ENCODE results near the gene SLX9.

The SLX9 gene

DNA sequence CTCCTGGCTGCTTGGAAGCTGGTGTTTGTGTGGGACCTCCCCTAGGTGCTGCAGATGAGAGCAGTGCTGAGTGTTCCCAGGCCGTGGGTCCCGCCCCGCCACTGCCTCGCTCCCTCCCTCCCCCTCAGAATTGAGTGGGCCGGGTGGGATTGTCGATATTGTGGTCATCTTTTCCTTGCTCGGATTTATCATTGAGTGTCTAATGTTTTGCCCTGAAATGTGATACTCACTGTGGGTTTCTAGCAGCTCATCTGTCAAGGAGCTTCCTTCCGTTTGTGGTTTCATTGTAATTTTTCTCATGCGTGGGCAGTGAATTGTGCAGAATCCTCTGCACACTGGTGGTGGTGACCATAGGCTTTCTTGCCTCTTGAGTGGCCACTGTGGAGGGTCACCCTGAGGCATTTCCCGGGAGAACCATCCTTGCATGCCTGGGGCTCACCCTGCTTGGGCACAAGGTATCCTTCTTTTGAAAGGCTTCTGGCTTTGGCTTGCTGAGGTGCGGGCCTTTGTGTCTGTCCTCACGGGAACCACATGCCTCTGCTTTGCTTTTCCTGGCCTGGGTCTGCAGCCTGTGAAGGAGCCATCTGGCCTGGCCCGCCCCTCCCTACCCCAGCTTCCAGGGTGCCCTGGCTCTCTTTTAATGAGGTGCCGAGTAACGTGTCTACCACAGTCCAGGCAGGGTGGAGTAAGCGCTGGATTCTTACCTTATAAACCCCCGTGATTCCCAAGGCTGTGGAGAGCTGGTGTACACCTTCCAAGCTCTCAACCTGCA is 25.6 kb downstream of the SLX9 start:
- H4K20me1 ChIP-seq (ENCODE audit: control insufficient read depth, insufficient read depth, low read depth, low read length) = peaks cover 13% of the 10 kb centered on the region
- peaks cover 3% of the 10 kb centered on the region for H3K79me2 ChIP-seq (ENCODE audit: control insufficient read depth, low read length)
- H3K27ac ChIP-seq (ENCODE audit: low read depth, low read length) = no peak overlapping the region
- H3K36me3 ChIP-seq (ENCODE audit: control insufficient read depth, low read length) = peaks cover 34% of the 10 kb centered on the region
- no peaks in the 10 kb centered on the region for H3K27me3 ChIP-seq (ENCODE audit: control insufficient read depth, low read length)
- H3K9me2 ChIP-seq (replicated peaks; ENCODE audit: control insufficient read depth, low read length) = no peaks in the 10 kb centered on the region
- H3K4me3 ChIP-seq (ENCODE audit: low read length) = no peak overlapping the region
- no peak overlapping the region for H3K4me2 ChIP-seq (ENCODE audit: low read length)
- no peaks in the 10 kb centered on the region for H3F3A ChIP-seq (ENCODE audit: control insufficient read depth, insufficient read depth)
- TF ChIP-seq, protein P1, sequence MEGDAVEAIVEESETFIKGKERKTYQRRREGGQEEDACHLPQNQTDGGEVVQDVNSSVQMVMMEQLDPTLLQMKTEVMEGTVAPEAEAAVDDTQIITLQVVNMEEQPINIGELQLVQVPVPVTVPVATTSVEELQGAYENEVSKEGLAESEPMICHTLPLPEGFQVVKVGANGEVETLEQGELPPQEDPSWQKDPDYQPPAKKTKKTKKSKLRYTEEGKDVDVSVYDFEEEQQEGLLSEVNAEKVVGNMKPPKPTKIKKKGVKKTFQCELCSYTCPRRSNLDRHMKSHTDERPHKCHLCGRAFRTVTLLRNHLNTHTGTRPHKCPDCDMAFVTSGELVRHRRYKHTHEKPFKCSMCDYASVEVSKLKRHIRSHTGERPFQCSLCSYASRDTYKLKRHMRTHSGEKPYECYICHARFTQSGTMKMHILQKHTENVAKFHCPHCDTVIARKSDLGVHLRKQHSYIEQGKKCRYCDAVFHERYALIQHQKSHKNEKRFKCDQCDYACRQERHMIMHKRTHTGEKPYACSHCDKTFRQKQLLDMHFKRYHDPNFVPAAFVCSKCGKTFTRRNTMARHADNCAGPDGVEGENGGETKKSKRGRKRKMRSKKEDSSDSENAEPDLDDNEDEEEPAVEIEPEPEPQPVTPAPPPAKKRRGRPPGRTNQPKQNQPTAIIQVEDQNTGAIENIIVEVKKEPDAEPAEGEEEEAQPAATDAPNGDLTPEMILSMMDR (IDR thresholded peaks at IDR 0.05; ENCODE audit: low read depth, low read length, poor library complexity, severe bottlenecking) = no peak
- no peak for TF ChIP-seq EZH2phosphoT487 (IDR thresholded peaks at IDR 0.05; ENCODE audit: borderline replicate concordance, low read length)
- no peaks in the 10 kb centered on the region for H3K9me3 ChIP-seq (ENCODE audit: control insufficient read depth, insufficient read depth, low read length)
- H3K4me1 ChIP-seq (ENCODE audit: control insufficient read depth, low read length) = peaks cover 9% of the 10 kb centered on the region

DNA sequence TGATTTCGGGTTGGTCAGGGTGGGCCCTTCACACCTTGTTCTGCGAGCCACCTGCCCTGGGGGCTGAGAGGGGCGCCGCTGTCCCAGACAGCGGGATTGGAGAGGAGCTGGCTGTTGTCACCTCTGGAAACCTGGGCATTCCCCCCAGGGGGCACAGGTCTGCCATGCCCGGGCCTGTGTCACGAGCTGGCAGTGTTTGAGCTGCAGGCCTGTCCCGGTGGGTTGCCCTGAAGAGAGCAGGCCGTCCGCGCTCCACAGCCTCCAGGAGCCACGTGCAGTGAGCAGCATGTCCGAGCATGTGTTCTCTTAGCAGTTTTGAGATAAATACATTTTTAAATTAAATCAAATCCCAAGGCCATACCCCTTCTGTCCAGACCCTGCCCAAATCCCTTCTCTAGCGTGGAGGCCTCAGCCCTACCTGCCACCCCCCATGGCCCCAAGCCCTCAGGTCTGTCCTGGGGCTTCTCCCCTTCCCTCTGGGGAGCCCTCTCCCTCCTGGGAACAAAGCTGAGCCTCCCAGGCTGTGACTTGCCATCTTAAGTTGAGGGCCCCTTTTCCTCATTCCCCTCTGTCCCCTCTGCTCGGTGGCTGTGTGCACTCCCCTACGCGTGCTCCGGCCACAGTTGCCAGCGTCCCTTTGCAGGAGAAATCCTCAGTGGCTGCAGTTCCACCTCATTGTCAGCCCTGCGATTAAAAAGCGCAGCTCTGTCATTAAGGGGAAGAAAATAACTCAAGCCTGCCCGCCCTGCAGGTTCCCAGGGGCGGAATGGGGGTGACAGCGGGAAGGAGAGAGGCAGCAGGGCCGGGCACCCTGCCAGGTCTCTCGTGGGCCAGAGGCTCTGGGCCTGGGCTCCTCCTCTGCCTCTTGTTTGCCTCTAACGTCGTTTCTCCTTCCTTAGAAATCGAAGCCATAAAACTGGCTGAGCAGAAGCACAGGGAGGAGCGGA is 26.6 kb downstream of the SLX9 start:
- H3K9me3 ChIP-seq (ENCODE audit: control insufficient read depth, insufficient read depth, low read length) = no peaks in the 10 kb centered on the region
- H3K27me3 ChIP-seq (ENCODE audit: control insufficient read depth, low read length) = no peaks in the 10 kb centered on the region
- H3K27ac ChIP-seq (ENCODE audit: low read depth, low read length) = no peak overlapping the region
- no peak overlapping the region for H3K4me3 ChIP-seq (ENCODE audit: low read length)
- no peak for TF ChIP-seq EZH2phosphoT487 (IDR thresholded peaks at IDR 0.05; ENCODE audit: borderline replicate concordance, low read length)
- TF ChIP-seq, protein P1 (IDR thresholded peaks at IDR 0.05; ENCODE audit: low read depth, low read length, poor library complexity, severe bottlenecking) = no peak
- peaks cover 28% of the 10 kb centered on the region for H3K36me3 ChIP-seq (ENCODE audit: control insufficient read depth, low read length)
- peaks cover 9% of the 10 kb centered on the region for H3K4me1 ChIP-seq (ENCODE audit: control insufficient read depth, low read length)
- peaks cover 3% of the 10 kb centered on the region for H3K79me2 ChIP-seq (ENCODE audit: control insufficient read depth, low read length)
- H4K20me1 ChIP-seq (ENCODE audit: control insufficient read depth, insufficient read depth, low read depth, low read length) = peaks cover 13% of the 10 kb centered on the region
- no peak overlapping the region for H3K4me2 ChIP-seq (ENCODE audit: low read length)
- no peaks in the 10 kb centered on the region for H3K9me2 ChIP-seq (replicated peaks; ENCODE audit: control insufficient read depth, low read length)
- no peaks in the 10 kb centered on the region for H3F3A ChIP-seq (ENCODE audit: control insufficient read depth, insufficient read depth)

DNA sequence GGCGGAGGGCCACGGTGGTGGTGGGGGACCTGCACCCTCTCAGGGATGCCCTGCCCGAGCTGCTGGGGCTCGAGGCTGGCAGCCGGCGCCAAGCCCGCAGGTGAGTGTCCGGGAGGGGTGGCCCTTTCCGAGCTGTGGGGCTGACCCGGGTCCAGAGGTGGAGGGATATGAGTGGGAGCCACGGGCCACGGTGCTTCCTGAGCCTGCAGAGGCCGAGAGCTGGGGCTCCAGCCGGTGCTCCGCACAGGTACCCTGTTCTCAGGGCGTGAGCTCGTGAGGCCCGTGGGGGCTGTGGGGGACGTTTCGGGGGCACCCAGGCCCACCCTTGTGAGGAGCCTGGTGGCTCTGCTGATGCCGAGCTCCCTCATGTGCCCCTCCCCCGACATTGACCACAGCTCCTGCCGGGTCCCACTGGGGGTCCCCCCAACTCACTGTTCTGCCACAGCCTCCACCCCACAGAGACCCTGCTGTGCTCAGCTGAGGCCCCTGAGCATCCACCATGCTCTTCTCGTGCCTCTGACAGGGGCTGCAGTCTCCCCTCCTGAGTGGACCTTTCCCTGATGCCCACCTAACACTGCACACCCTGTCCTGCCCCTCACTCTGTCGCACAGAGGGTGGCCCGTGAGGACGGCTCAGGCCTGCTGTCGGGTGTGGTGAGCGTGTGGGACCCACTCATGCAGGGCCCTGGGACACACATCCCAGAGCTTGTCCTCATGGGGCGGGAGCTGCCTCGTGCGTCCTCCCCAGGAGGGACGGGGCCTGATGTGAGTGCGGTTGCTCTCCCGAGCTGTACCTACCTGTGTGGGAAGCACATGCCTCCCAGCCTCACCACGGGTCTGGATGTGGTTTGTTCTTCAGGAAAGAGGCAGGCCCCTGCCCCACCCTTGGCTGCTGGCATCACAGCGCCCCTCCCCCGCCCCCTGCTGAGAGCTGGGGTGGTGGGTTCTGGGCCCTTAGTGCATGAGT is 27.5 kb downstream of the SLX9 start:
- no peak overlapping the region for H3K4me2 ChIP-seq (ENCODE audit: low read length)
- H3K9me3 ChIP-seq (ENCODE audit: control insufficient read depth, insufficient read depth, low read length) = no peaks in the 10 kb centered on the region
- TF ChIP-seq, protein P1 (IDR thresholded peaks at IDR 0.05; ENCODE audit: low read depth, low read length, poor library complexity, severe bottlenecking) = no peak
- TF ChIP-seq EZH2phosphoT487 (IDR thresholded peaks at IDR 0.05; ENCODE audit: borderline replicate concordance, low read length) = no peak
- no peak overlapping the region for H3K27ac ChIP-seq (ENCODE audit: low read depth, low read length)
- H3K36me3 ChIP-seq (ENCODE audit: control insufficient read depth, low read length) = peaks cover 22% of the 10 kb centered on the region
- no peaks in the 10 kb centered on the region for H3F3A ChIP-seq (ENCODE audit: control insufficient read depth, insufficient read depth)
- no peak overlapping the region for H3K4me3 ChIP-seq (ENCODE audit: low read length)
- peaks cover 13% of the 10 kb centered on the region for H4K20me1 ChIP-seq (ENCODE audit: control insufficient read depth, insufficient read depth, low read depth, low read length)
- peaks cover 3% of the 10 kb centered on the region for H3K79me2 ChIP-seq (ENCODE audit: control insufficient read depth, low read length)
- no peaks in the 10 kb centered on the region for H3K27me3 ChIP-seq (ENCODE audit: control insufficient read depth, low read length)
- H3K9me2 ChIP-seq (replicated peaks; ENCODE audit: control insufficient read depth, low read length) = no peaks in the 10 kb centered on the region
- peaks cover 9% of the 10 kb centered on the region for H3K4me1 ChIP-seq (ENCODE audit: control insufficient read depth, low read length)
